HepG2 (cell line): ENCODE results near the gene MGLL. TPM values are rescaled to one million over a fixed set of nuclear protein-coding genes. Genes with fewer than 3 reads are reported as not detected.

ENCODE experiments used
- ATAC-seq: fragments of 200-7000 bp; cut with Tn5 transposase; 3 replicates; pipeline ENCODE4 v1.9.1; 2020; ENCODE audit warnings: mild to moderate bottlenecking, moderate library complexity
- BruUV-seq: library from RNA; stranded (reverse); fragments of 400-500 nt; replicated peaks from 2 replicates; lab custom pipeline; 2021; lab: Mats Ljungman, UMichigan
- CTCF ChIA-PET: fragments of 300-600 bp; formaldehyde crosslinking; extraction: SDS; loops from one replicate; lab custom pipeline; 2021; ENCODE audit warnings: low total read pairs, inconsistent platforms, low intra/inter-chr PET ratio; lab: Yijun Ruan, JAX
- POLR2A ChIA-PET: fragments of 350-600 bp; sonication (Branson Sonifier 250); formaldehyde crosslinking; loops from one replicate; lab custom pipeline; 2020; ENCODE audit warnings: antibody characterized with exemption, inconsistent platforms; lab: Yijun Ruan, JAX
- DNase-seq: peaks from one replicate; pipeline ENCODE4 v3.0.0-alpha.2; 2015; ENCODE audit warnings: low spot score
- FAIRE-seq: peaks from 3 replicates; lab custom pipeline; 2011; peaks lifted over from hg19 to GRCh38; lab: Jason Lieb, UNC
- H2AFZ ChIP-seq: one replicate; pipeline ENCODE4 v1.6.1; 2011; ENCODE audit warnings: low read length, inconsistent platforms
- H3K27ac ChIP-seq: fragments of 300-600 bp; 3 replicates; pipeline ENCODE4 v1.8.0; 2011; ENCODE audit warnings: mixed run types, mild to moderate bottlenecking, mixed read lengths, low read length, inconsistent platforms; ENCODE audit not compliant: insufficient read depth; ENCODE audit errors: extremely low read length
- H3K27me3 ChIP-seq, 2 experiments: fragments of 200-600 bp in 1 of 2; 2 replicates in 1 of 2; 3 replicates in 1 of 2; pipeline versions ENCODE4 v1.6.0 to v1.8.0; 2011; ENCODE audit warnings: low read length in 2 of 2, mild to moderate bottlenecking in 2 of 2, moderate library complexity in 2 of 2, inconsistent platforms in 1 of 2; ENCODE audit not compliant: insufficient read depth in 2 of 2, control insufficient read depth in 1 of 2
- H3K36me3 ChIP-seq, 2 experiments: fragments of 200-600 bp in 1 of 2; replicated peaks in 1 of 2; 2 replicates in 1 of 2; 3 replicates in 1 of 2; pipeline versions ENCODE4 v1.5.1 to v1.8.0; 2011; ENCODE audit warnings: low read length in 2 of 2, inconsistent platforms in 1 of 2; ENCODE audit not compliant: insufficient read depth in 2 of 2, control insufficient read depth in 1 of 2
- H3K4me1 ChIP-seq: 2 replicates; pipeline ENCODE4 v1.5.1; 2012; ENCODE audit warnings: low read length, inconsistent platforms; ENCODE audit not compliant: insufficient read depth
- H3K4me2 ChIP-seq: 2 replicates; pipeline ENCODE4 v1.6.0; 2011; ENCODE audit warnings: low read depth, low read length, inconsistent platforms
- H3K4me3 ChIP-seq, 3 experiments: fragments of 200-600 bp in 1 of 3; sonication (generic), shearing (Covaris generic) in 1 of 3; replicated peaks in 1 of 3; 2 replicates each; pipeline ENCODE4 v1.5.1; 2011 to 2016; ENCODE audit warnings: low read length in 3 of 3, inconsistent platforms in 2 of 3, low read depth in 2 of 3, mild to moderate bottlenecking in 2 of 3, control low read depth in 1 of 3, mixed read lengths in 1 of 3; ENCODE audit not compliant: insufficient read depth in 1 of 3
- H3K79me2 ChIP-seq: one replicate; pipeline ENCODE4 v1.6.1; 2011; ENCODE audit warnings: low read length, inconsistent platforms; ENCODE audit not compliant: insufficient read depth
- H3K9ac ChIP-seq: 2 replicates; pipeline ENCODE4 v1.6.0; 2011; ENCODE audit warnings: mild to moderate bottlenecking, low read depth, low read length, inconsistent platforms; ENCODE audit not compliant: insufficient read depth
- H3K9me3 ChIP-seq: 2 replicates; pipeline ENCODE4 v1.5.1; 2012; ENCODE audit warnings: mild to moderate bottlenecking, low read length
- H4K20me1 ChIP-seq: 2 replicates; pipeline ENCODE4 v1.6.0; 2011; ENCODE audit warnings: inconsistent platforms, mild to moderate bottlenecking, low read length, moderate library complexity; ENCODE audit not compliant: insufficient read depth
- CC2D1A ChIP-seq: sonication (generic); formaldehyde crosslinking; IDR thresholded peaks from 2 replicates; pipeline ENCODE4 v1.8.1; 2023; ENCODE audit warnings: mild to moderate bottlenecking, missing genetic modification reagents
- NR1H2 ChIP-seq: sonication (generic); formaldehyde crosslinking; IDR thresholded peaks from 2 replicates; pipeline ENCODE4 v1.8.1; 2022; ENCODE audit warnings: low read depth, missing genetic modification reagents, borderline replicate concordance
- ZNF616 ChIP-seq: sonication (generic); formaldehyde crosslinking; IDR thresholded peaks from 2 replicates; pipeline ENCODE4 v1.5.0; 2020; ENCODE audit warnings: low read depth, mild to moderate bottlenecking, missing genetic modification reagents
- WGBS: methylation state at CpG from one replicate; pipeline ENCODE4 v1.1.6; 2017; ENCODE audit warnings: low lambda C conversion rate; 5-methylcytosine and 5-hydroxymethylcytosine counted together
- in situ Hi-C: cut with HindIII; loops from 2 replicates; pipeline ENCODE4 v1.10.0; 2017; ENCODE audit warnings: low pct_unique_long_range_greater_than_20kb; ENCODE audit not compliant: extremely low pct_ligation_motif_present
- intact Hi-C: fragments of 100-400 bp; cut with micrococcal nuclease; formaldehyde crosslinking; loops from one replicate; pipeline ENCODE4 v1.10.0; 2022; ENCODE audit not compliant: unreplicated experiment
- polyA plus RNA-seq, 8 experiments: library from polyadenylated mRNA; depleted of rRNA in 3 of 8; stranded (reverse) in 7 of 8; unstranded in 1 of 8; fragments of >200 nt; fragmentation: Illumina TruSeq in 4 of 8; extraction: Trizol in 4 of 8; gene quantifications; 2 replicates each; pipeline versions ENCODE4 v1.2.1 to v1.2.3, GENCODE V29; 2011 to 2016; ENCODE audit warnings: low read depth in 4 of 8, missing spikeins in 1 of 8, mixed read lengths in 1 of 8; ENCODE audit not compliant: insufficient read depth in 1 of 8
- total RNA-seq, 5 experiments: library from RNA; depleted of rRNA; stranded (reverse); fragments of >200 nt; fragmentation: Illumina TruSeq; extraction: Trizol; gene quantifications; 2 replicates each; pipeline ENCODE4 v1.2.3, GENCODE V29; 2016; ENCODE audit warnings: low read depth in 1 of 5

The MGLL gene
- total and polyA plus RNA-seq, 2 of the 13 experiments (the other 11 are each of a cell fraction or from before 2014, with no cell fraction given) = not detected

DNA sequence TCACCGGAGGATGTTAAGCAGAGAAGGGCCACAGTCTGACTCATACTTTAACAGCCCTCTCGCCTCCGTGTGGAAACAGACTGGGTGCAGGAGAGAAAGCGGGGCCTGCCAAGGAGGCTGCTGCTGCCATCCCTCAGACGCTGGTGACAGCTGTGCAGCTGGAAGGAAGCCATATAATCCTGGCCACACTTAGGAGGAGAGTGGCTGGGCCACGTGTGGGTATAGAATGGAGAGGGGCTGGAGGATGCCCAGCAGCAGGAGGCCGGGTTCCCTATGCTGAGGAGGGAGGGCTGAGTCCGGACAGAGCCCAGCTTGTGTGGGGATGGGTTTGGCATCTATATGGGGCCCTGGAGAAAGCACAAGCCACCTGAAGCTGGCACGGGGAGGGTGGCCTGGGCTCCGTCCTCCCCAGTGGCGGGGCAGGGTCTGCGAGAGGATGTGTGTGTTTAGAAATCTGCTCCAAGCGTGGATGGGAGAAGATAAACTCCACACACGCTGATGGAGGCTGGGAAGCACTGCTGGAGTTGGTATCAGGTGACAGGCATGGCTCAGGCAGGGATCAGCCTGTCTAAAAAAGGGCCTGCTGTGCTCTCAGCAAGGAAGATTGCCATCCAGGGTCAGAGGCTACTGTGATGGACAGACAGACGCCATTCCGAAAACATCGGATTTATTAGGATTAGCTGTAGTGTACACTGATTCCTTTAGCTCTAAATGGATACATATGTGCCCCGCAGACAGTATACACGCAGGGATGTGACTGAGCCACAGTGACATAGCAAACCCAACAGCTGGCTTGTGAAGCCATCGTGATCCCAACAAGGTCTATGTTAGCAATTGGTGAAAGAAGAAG is 133.7 kb downstream of the MGLL start:
- H3K27me3 ChIP-seq = peaks cover 0 to 6% of the 10 kb centered on the region in 2 experiments; a peak in 2 of 5 replicates
- no peak overlapping the region for H3K27ac ChIP-seq
- no peak overlapping the region for H2AFZ ChIP-seq
- POLR2A ChIA-PET = no interaction called here
- no peak overlapping the region for H3K9ac ChIP-seq
- in situ Hi-C loops = loop anchor here (10.0 kb wide), 1 partner anchor 276 kb away; no protein-coding TSS in a partner anchor
- CTCF ChIA-PET = no interaction called here
- no peaks in the 10 kb centered on the region for H4K20me1 ChIP-seq
- no peak overlapping the region for H3K4me2 ChIP-seq
- TF ChIP-seq CC2D1A (no peak), NR1H2 (CRISPR knock-in tag) (no peak)
- intact Hi-C loops = no loop called here
- FAIRE-seq (no peak), ATAC-seq (no peak), DNase-seq (no peak)
- H3K4me3 ChIP-seq = no peak overlapping the region
- WGBS = 45% methylated on average over 12 of the region's 20 CpGs
- no TSS peak for BruUV-seq
- peaks cover 7% of the 10 kb centered on the region for H3K4me1 ChIP-seq
- no peaks in the 10 kb centered on the region for H3K79me2 ChIP-seq
- no peaks in the 10 kb centered on the region for H3K36me3 ChIP-seq
- H3K9me3 ChIP-seq = no peaks in the 10 kb centered on the region

DNA sequence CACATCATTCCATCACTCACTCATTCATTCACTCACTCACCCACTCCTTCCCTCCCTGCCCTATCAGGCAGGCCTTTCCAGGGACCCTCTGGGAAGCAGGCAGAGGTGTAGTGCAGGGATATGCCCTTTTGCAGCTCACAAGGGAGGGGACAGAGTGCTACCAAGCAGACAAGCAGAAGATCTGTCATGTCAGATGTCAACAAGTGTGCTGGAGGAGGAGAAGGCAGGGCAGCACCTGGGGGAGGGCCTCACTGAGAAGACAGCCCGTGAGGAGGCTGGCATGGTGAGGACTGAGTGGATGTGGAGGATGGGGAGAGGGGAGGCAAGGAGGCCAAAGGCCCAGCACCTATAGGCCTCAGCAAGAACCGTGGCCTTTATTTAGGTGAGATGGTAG is 134.3 kb downstream of the MGLL start:
- no peak for TF ChIP-seq ZNF616
- TF ChIP-seq, all 625 proteins: peak for 0
- no TSS peak for BruUV-seq
- intact Hi-C loops (no loop called here), in situ Hi-C loops (loop anchor here (10.0 kb wide), 1 partner anchor 277 kb away; no protein-coding TSS in a partner anchor)
- no peak overlapping the region for H3K9ac ChIP-seq
- H3K36me3 ChIP-seq = no peaks in the 10 kb centered on the region
- FAIRE-seq (no peak), DNase-seq (no peak), ATAC-seq (no peak)
- H3K4me3 ChIP-seq = no peak overlapping the region
- WGBS = 0% methylated on average over 1 of the region's 2 CpGs
- CTCF ChIA-PET = no interaction called here
- POLR2A ChIA-PET = no interaction called here
- H3K27ac ChIP-seq = no peak overlapping the region
- H2AFZ ChIP-seq = no peak overlapping the region
- peaks cover 0 to 6% of the 10 kb centered on the region in 2 experiments; a peak in 2 of 5 replicates for H3K27me3 ChIP-seq
- no peaks in the 10 kb centered on the region for H3K9me3 ChIP-seq
- H3K4me1 ChIP-seq = peaks cover 7% of the 10 kb centered on the region
- no peaks in the 10 kb centered on the region for H3K79me2 ChIP-seq
- no peaks in the 10 kb centered on the region for H4K20me1 ChIP-seq
- no peak overlapping the region for H3K4me2 ChIP-seq
